HEK293 (cell line): ENCODE results near the gene TOR1AIP2.
A peak's percentile ranks its signal among the peaks of the same experiment; 100 is the strongest.

Source experiments
- CTCF ChIA-PET: fragments of 350-600 bp; formaldehyde crosslinking; extraction: SDS; loops from one replicate; lab custom pipeline; 2021; ENCODE audit warnings: antibody characterized with exemption; lab: Yijun Ruan, JAX
- POLR2A ChIA-PET: fragments of 300-600 bp; formaldehyde crosslinking; extraction: SDS; loops from one replicate; lab custom pipeline; 2020; ENCODE audit warnings: antibody characterized with exemption, inconsistent platforms; lab: Yijun Ruan, JAX
- H3K27ac ChIP-seq: fragments of 200-500 bp; sonication (Bioruptor generic); 2 replicates; pipeline ENCODE4 v1.5.1; 2014; ENCODE audit warnings: low read depth, low read length, control low read depth, inconsistent platforms; ENCODE audit errors: extremely low read depth
- H3K36me3 ChIP-seq, 2 experiments: fragments of 200-500 bp in 1 of 2; sonication (Bioruptor generic) in 1 of 2; 1 replicate in 1 of 2; 2 replicates in 1 of 2; pipeline ENCODE4 v1.5.1; 2014 to 2017; ENCODE audit warnings: inconsistent platforms in 2 of 2, low read length in 2 of 2; ENCODE audit not compliant: control insufficient read depth in 2 of 2, insufficient read depth in 1 of 2
- H3K4me1 ChIP-seq: fragments of 200-500 bp; sonication (Bioruptor generic); 2 replicates; pipeline ENCODE4 v1.5.1; 2014; ENCODE audit warnings: mild to moderate bottlenecking, low read length, inconsistent platforms; ENCODE audit not compliant: control insufficient read depth, insufficient read depth
- H3K4me3 ChIP-seq: 2 replicates; pipeline ENCODE4 v1.5.1; 2011; ENCODE audit warnings: low read depth, mild to moderate bottlenecking, control low read depth, low read length, moderate library complexity
- H3K9me3 ChIP-seq: fragments of 200-500 bp; sonication (Bioruptor generic); 2 replicates; pipeline ENCODE4 v1.5.1; 2014; ENCODE audit warnings: low read depth, low read length, inconsistent platforms; ENCODE audit not compliant: control insufficient read depth, insufficient read depth
- GLIS1 ChIP-seq: fragments of 450-650 bp; formaldehyde crosslinking; IDR thresholded peaks from 2 replicates; pipeline ENCODE4 v1.5.1; 2016; ENCODE audit warnings: missing biosample characterization, missing genetic modification characterization
- HOXC10 ChIP-seq: sonication (generic); formaldehyde crosslinking; IDR thresholded peaks from 2 replicates; pipeline ENCODE4 v1.8.1; 2023; ENCODE audit warnings: mild to moderate bottlenecking, missing genetic modification reagents
- HOXD13 ChIP-seq: sonication (generic); formaldehyde crosslinking; IDR thresholded peaks from 2 replicates; pipeline ENCODE4 v1.8.0; 2022; ENCODE audit warnings: missing genetic modification reagents, borderline replicate concordance
- MZF1 ChIP-seq: fragments of 450-650 bp; formaldehyde crosslinking; IDR thresholded peaks from 2 replicates; pipeline ENCODE4 v1.5.1; 2017; ENCODE audit warnings: missing biosample characterization, missing genetic modification characterization, borderline replicate concordance
- OSR2 ChIP-seq: fragments of 450-650 bp; formaldehyde crosslinking; IDR thresholded peaks from 2 replicates; pipeline ENCODE4 v1.5.1; 2016; ENCODE audit warnings: missing biosample characterization, missing genetic modification characterization
- SCRT1 ChIP-seq: fragments of 450-650 bp; formaldehyde crosslinking; IDR thresholded peaks from 2 replicates; pipeline ENCODE4 v1.5.1; 2016; ENCODE audit warnings: missing biosample characterization, missing genetic modification characterization, borderline replicate concordance
- SETDB1 ChIP-seq: IDR thresholded peaks from one replicate; pipeline ENCODE4 v1.6.1; 2017; ENCODE audit warnings: mild to moderate bottlenecking, low read length, moderate library complexity, mixed read lengths; ENCODE audit not compliant: insufficient read length
- TCF7L2 ChIP-seq: IDR thresholded peaks from 2 replicates; pipeline ENCODE4 v1.6.1; 2011; ENCODE audit warnings: low read depth, mild to moderate bottlenecking, inconsistent platforms, low read length, moderate library complexity, borderline replicate concordance
- TRIM28 ChIP-seq: IDR thresholded peaks from 2 replicates; pipeline ENCODE4 v1.6.1; 2011; ENCODE audit warnings: low read length, control low read depth, borderline replicate concordance
- WT1 ChIP-seq: fragments of 450-650 bp; formaldehyde crosslinking; IDR thresholded peaks from 2 replicates; pipeline ENCODE4 v1.5.1; 2016; ENCODE audit warnings: missing biosample characterization, missing genetic modification characterization
- ZBTB8A ChIP-seq: fragments of 450-650 bp; formaldehyde crosslinking; IDR thresholded peaks from 2 replicates; pipeline ENCODE4 v1.5.1; 2016; ENCODE audit warnings: missing biosample characterization, missing genetic modification characterization
- ZFHX2 ChIP-seq: fragments of 450-650 bp; formaldehyde crosslinking; conservative IDR thresholded peaks from 2 replicates; pipeline ENCODE4 v1.5.1; 2016; ENCODE audit warnings: missing biosample characterization, missing genetic modification characterization
- ZIC2 ChIP-seq: fragments of 450-650 bp; formaldehyde crosslinking; IDR thresholded peaks from 2 replicates; pipeline ENCODE4 v1.5.1; 2016; ENCODE audit warnings: missing biosample characterization, missing genetic modification characterization
- ZNF146 ChIP-seq: fragments of 450-650 bp; formaldehyde crosslinking; IDR thresholded peaks from 2 replicates; pipeline ENCODE4 v1.5.1; 2016; ENCODE audit warnings: missing biosample characterization, missing genetic modification characterization
- ZNF155 ChIP-seq: fragments of 450-650 bp; formaldehyde crosslinking; IDR thresholded peaks from 2 replicates; pipeline ENCODE4 v1.5.1; 2016; ENCODE audit warnings: missing biosample characterization, missing genetic modification characterization
- ZNF423 ChIP-seq: fragments of 450-650 bp; formaldehyde crosslinking; IDR thresholded peaks from 2 replicates; pipeline ENCODE4 v1.5.1; 2016; ENCODE audit warnings: missing biosample characterization, missing genetic modification characterization
- ZNF521 ChIP-seq: fragments of 450-650 bp; formaldehyde crosslinking; IDR thresholded peaks from 2 replicates; pipeline ENCODE4 v1.5.1; 2017; ENCODE audit warnings: missing biosample characterization, mild to moderate bottlenecking, missing genetic modification characterization
- ZNF558 ChIP-seq: fragments of 450-650 bp; formaldehyde crosslinking; IDR thresholded peaks from 2 replicates; pipeline ENCODE4 v1.5.1; 2016; ENCODE audit warnings: missing biosample characterization, missing genetic modification characterization
- ZNF596 ChIP-seq: fragments of 450-650 bp; IDR thresholded peaks from 2 replicates; pipeline ENCODE4 v1.5.0; 2018; ENCODE audit warnings: missing biosample characterization, mild to moderate bottlenecking, missing genetic modification characterization, moderate library complexity
- ZNF600 ChIP-seq: fragments of 450-650 bp; formaldehyde crosslinking; IDR thresholded peaks from 2 replicates; pipeline ENCODE4 v1.5.1; 2016; ENCODE audit warnings: missing biosample characterization, missing genetic modification characterization
- ZNF707 ChIP-seq: fragments of 450-650 bp; formaldehyde crosslinking; IDR thresholded peaks from 2 replicates; pipeline ENCODE4 v1.5.1; 2016; ENCODE audit warnings: missing biosample characterization, missing genetic modification characterization
- TF ChIP-seq, protein P1 (sequence below): IDR thresholded peaks from 2 replicates; pipeline ENCODE4 v1.6.1; 2011; ENCODE audit warnings: mild to moderate bottlenecking, low read depth, low read length, borderline replicate concordance
- TF ChIP-seq, protein P2 (sequence below): fragments of 450-650 bp; formaldehyde crosslinking; IDR thresholded peaks from 2 replicates; pipeline ENCODE4 v1.5.1; 2016; ENCODE audit warnings: missing biosample characterization, missing genetic modification characterization
- TF ChIP-seq, protein P3 (sequence below): fragments of 450-650 bp; formaldehyde crosslinking; IDR thresholded peaks from 2 replicates; pipeline ENCODE4 v1.5.1; 2016; ENCODE audit warnings: missing biosample characterization, missing genetic modification characterization
- TF ChIP-seq, protein P4 (sequence below): fragments of 450-650 bp; formaldehyde crosslinking; IDR thresholded peaks from 2 replicates; pipeline ENCODE4 v1.5.1; 2016; ENCODE audit warnings: missing biosample characterization, missing genetic modification characterization

The TOR1AIP2 gene

GRCh38 chr1:179872558-179872957 lies 5.0 kb downstream of the TOR1AIP2 start (continued):
- TF ChIP-seq, protein P1, sequence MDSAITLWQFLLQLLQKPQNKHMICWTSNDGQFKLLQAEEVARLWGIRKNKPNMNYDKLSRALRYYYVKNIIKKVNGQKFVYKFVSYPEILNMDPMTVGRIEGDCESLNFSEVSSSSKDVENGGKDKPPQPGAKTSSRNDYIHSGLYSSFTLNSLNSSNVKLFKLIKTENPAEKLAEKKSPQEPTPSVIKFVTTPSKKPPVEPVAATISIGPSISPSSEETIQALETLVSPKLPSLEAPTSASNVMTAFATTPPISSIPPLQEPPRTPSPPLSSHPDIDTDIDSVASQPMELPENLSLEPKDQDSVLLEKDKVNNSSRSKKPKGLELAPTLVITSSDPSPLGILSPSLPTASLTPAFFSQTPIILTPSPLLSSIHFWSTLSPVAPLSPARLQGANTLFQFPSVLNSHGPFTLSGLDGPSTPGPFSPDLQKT, result no peak
- TF ChIP-seq SCRT1, result no peak
- no peak for TF ChIP-seq OSR2

- peaks cover 0 to 75% of the 10 kb centered on the region in 2 experiments for H3K36me3 ChIP-seq
- H3K4me3 ChIP-seq, result no peak overlapping the region
- CTCF ChIA-PET, result interaction anchor here (0.7 kb wide), 1 partner anchor 186 kb away, joined by 3 read pairs; no protein-coding TSS in a partner anchor
- H3K9me3 ChIP-seq, result no peaks in the 10 kb centered on the region
- TF ChIP-seq WT1 (tag by site-specific recombination) (no peak), MZF1 (no peak), HOXD13 (CRISPR knock-in tag) (no peak), SETDB1 (no peak), ZNF423 (tag by site-specific recombination) (no peak)
- H3K4me1 ChIP-seq, result no peaks in the 10 kb centered on the region
- no peak overlapping the region for H3K27ac ChIP-seq
- POLR2A ChIA-PET, result no interaction called here
These were observed 5.7 kb downstream of the TOR1AIP2 start for GRCh38 chr1:179871940-179872339.

- peaks cover 2 to 83% of the 10 kb centered on the region in 2 experiments for H3K36me3 ChIP-seq
- H3K4me1 ChIP-seq, result no peaks in the 10 kb centered on the region
- POLR2A ChIA-PET, result no interaction called here
- no peak overlapping the region for H3K27ac ChIP-seq
- TF ChIP-seq GLIS1 (peak; percentile 64), ZNF707 (tag by site-specific recombination) (no peak), ZIC2 (tag by site-specific recombination) (peak; percentile 71), ZBTB8A (tag by site-specific recombination) (peak; percentile 14; the same call in 1 of the 2 replicates), MZF1 (peak; percentile 95), ZNF423 (tag by site-specific recombination) (0 out of 2 replicates have a peak, but pooled peaks have one; percentile 26)
- TF ChIP-seq, protein P2, sequence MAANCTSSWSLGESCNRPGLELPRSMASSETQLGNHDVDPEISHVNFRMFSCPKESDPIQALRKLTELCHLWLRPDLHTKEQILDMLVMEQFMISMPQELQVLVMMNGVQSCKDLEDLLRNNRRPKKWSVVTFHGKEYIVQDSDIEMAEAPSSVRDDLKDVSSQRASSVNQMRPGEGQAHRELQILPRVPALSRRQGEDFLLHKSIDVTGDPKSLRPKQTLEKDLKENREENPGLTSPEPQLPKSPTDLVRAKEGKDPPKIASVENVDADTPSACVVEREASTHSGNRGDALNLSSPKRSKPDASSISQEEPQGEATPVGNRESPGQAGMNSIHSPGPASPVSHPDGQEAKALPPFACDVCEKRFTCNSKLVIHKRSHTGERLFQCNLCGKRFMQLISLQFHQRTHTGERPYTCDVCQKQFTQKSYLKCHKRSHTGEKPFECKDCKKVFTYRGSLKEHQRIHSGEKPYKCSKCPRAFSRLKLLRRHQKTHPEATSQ, result no peak
- H3K4me3 ChIP-seq, result no peak overlapping the region
- H3K9me3 ChIP-seq, result no peaks in the 10 kb centered on the region
- CTCF ChIA-PET, result interaction anchor here (0.8 to 1.1 kb wide), 2 partner anchors 56 to 308 kb away, joined by 3 read pairs; no protein-coding TSS in a partner anchor
These were observed 6.7 kb downstream of the TOR1AIP2 start for GRCh38 chr1:179870870-179871269.

- CTCF ChIA-PET, result interaction anchor here (0.6 to 5.0 kb wide), 31 partner anchors 9 to 403 kb away, joined by 3 to 61 read pairs (median 4); partner anchors contain the start of genes CEP350 and TOR1AIP1
- Histone ChIP-seq H3K27ac (no peak overlapping the region), H3K9me3 (no peaks in the 10 kb centered on the region), H3K4me3 (no peak overlapping the region), H3K36me3 (peaks cover 16 to 79% of the 10 kb centered on the region in 2 experiments), H3K4me1 (no peaks in the 10 kb centered on the region)
- POLR2A ChIA-PET, result interaction anchor here (1.0 to 1.3 kb wide), 2 partner anchors 10 to 14 kb away, joined by 3 to 4 read pairs; partner anchors contain the start of genes TOR1AIP1 and TOR1AIP2
- TF ChIP-seq ZNF596 (tag by site-specific recombination), result no peak
- TF ChIP-seq MZF1, result peak; percentile 80; the same call in 1 of the 2 replicates
- no peak for TF ChIP-seq ZNF146 (tag by site-specific recombination)
- no peak for TF ChIP-seq ZNF600 (tag by site-specific recombination)
- TF ChIP-seq ZNF521, result no peak
- no peak for TF ChIP-seq HOXC10 (CRISPR knock-in tag)
- TF ChIP-seq ZNF558 (tag by site-specific recombination), result no peak
- TF ChIP-seq ZIC2 (tag by site-specific recombination), result no peak
- no peak for TF ChIP-seq TCF7L2
- no peak for TF ChIP-seq TRIM28
- TF ChIP-seq, protein P3, sequence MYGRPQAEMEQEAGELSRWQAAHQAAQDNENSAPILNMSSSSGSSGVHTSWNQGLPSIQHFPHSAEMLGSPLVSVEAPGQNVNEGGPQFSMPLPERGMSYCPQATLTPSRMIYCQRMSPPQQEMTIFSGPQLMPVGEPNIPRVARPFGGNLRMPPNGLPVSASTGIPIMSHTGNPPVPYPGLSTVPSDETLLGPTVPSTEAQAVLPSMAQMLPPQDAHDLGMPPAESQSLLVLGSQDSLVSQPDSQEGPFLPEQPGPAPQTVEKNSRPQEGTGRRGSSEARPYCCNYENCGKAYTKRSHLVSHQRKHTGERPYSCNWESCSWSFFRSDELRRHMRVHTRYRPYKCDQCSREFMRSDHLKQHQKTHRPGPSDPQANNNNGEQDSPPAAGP (tag by site-specific recombination), result no peak
- TF ChIP-seq, protein P4, sequence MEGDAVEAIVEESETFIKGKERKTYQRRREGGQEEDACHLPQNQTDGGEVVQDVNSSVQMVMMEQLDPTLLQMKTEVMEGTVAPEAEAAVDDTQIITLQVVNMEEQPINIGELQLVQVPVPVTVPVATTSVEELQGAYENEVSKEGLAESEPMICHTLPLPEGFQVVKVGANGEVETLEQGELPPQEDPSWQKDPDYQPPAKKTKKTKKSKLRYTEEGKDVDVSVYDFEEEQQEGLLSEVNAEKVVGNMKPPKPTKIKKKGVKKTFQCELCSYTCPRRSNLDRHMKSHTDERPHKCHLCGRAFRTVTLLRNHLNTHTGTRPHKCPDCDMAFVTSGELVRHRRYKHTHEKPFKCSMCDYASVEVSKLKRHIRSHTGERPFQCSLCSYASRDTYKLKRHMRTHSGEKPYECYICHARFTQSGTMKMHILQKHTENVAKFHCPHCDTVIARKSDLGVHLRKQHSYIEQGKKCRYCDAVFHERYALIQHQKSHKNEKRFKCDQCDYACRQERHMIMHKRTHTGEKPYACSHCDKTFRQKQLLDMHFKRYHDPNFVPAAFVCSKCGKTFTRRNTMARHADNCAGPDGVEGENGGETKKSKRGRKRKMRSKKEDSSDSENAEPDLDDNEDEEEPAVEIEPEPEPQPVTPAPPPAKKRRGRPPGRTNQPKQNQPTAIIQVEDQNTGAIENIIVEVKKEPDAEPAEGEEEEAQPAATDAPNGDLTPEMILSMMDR (tag by site-specific recombination), result peak; percentile 43
- TF ChIP-seq ZFHX2 (tag by site-specific recombination), result 0 out of 2 replicates have a peak, but pooled peaks have one; percentile 7
- TF ChIP-seq ZNF155, result no peak
These were observed 9.9 kb downstream of the TOR1AIP2 start for GRCh38 chr1:179867493-179868330.
